ENCODE results near the gene GCKR. TPM values are rescaled to one million over a fixed set of nuclear protein-coding genes. Genes with fewer than 3 reads are reported as not detected.

Gene GCKR
- polyA plus RNA-seq, 1 donor: 2.9 TPM

GRCh38 chr2:27489498-27490397 lies 6.9 kb upstream of the GCKR start, which contains the start of gene IFT172:
TSS of gene IFT172 (minus strand) at chr2:27489743. CDS start at chr2:27489653, 90 bp downstream.
- WGBS (ENCODE audit: insufficient coverage, low lambda C conversion rate): 53% methylated on average over 3 of the region's 43 CpGs
- Histone ChIP-seq H3K27ac (ENCODE audit: low read length) (peak within 1 kb of the TSS; percentile 77), H3K4me1 (ENCODE audit: control insufficient read depth, insufficient read depth, low read length) (peaks cover 13% of the 10 kb centered on the region), H3K27me3 (ENCODE audit: control insufficient read depth, insufficient read depth, low read length) (peaks cover 14% of the 10 kb centered on the region), H3K9me3 (ENCODE audit: control insufficient read depth, low read depth, low read length) (no peaks in the 10 kb centered on the region), H3K4me3 (ENCODE audit: low read length) (peak within 1 kb of the TSS; percentile 57), H3K36me3 (ENCODE audit: control insufficient read depth, insufficient read depth, low read length) (no peaks in the 10 kb centered on the region)
- peak; percentile 100 for DNase-seq

- no peak for DNase-seq
- no peaks in the 10 kb centered on the region for H3K9me3 ChIP-seq (ENCODE audit: control insufficient read depth, low read depth, low read length)
- H3K36me3 ChIP-seq (ENCODE audit: control insufficient read depth, insufficient read depth, low read length): no peaks in the 10 kb centered on the region
- H3K4me1 ChIP-seq (ENCODE audit: control insufficient read depth, insufficient read depth, low read length): peaks cover 23% of the 10 kb centered on the region
- peaks cover 31% of the 10 kb centered on the region for H3K27me3 ChIP-seq (ENCODE audit: control insufficient read depth, insufficient read depth, low read length)
- no peak overlapping the region for H3K27ac ChIP-seq (ENCODE audit: low read length)
- 100% methylated on average over 1 of the region's 4 CpGs for WGBS (ENCODE audit: insufficient coverage, low lambda C conversion rate)
- no peak overlapping the region for H3K4me3 ChIP-seq (ENCODE audit: low read length)
Observed at GRCh38 chr2:27492557-27492956, 4.1 kb upstream of the GCKR start.

GRCh38 chr2:27493948-27494283 lies 2.7 kb upstream of the GCKR start:
- H3K4me1 ChIP-seq (ENCODE audit: control insufficient read depth, insufficient read depth, low read length): peaks cover 21% of the 10 kb centered on the region
- H3K27ac ChIP-seq (ENCODE audit: low read length): no peak overlapping the region
- no peaks in the 10 kb centered on the region for H3K9me3 ChIP-seq (ENCODE audit: control insufficient read depth, low read depth, low read length)
- H3K4me3 ChIP-seq (ENCODE audit: low read length): no peak overlapping the region
- WGBS (ENCODE audit: insufficient coverage, low lambda C conversion rate): no CpG with 5 or more reads among the region's 13 CpGs
- H3K27me3 ChIP-seq (ENCODE audit: control insufficient read depth, insufficient read depth, low read length): peaks cover 34% of the 10 kb centered on the region
- H3K36me3 ChIP-seq (ENCODE audit: control insufficient read depth, insufficient read depth, low read length): no peaks in the 10 kb centered on the region
- DNase-seq: no peak

- Histone ChIP-seq H3K27me3 (ENCODE audit: control insufficient read depth, insufficient read depth, low read length) (peaks cover 39% of the 10 kb centered on the region), H3K36me3 (ENCODE audit: control insufficient read depth, insufficient read depth, low read length) (no peaks in the 10 kb centered on the region), H3K27ac (ENCODE audit: low read length) (no peak overlapping the region), H3K4me1 (ENCODE audit: control insufficient read depth, insufficient read depth, low read length) (peaks cover 16% of the 10 kb centered on the region), H3K9me3 (ENCODE audit: control insufficient read depth, low read depth, low read length) (no peaks in the 10 kb centered on the region), H3K4me3 (ENCODE audit: low read length) (peak overlapping the region; percentile 19)
- WGBS (ENCODE audit: insufficient coverage, low lambda C conversion rate): no CpG with 5 or more reads among the region's 35 CpGs
- peak in 1 of 2 donors; percentile 20 for DNase-seq
Observed at GRCh38 chr2:27494284-27494943, 2.2 kb upstream of the GCKR start.

- H3K4me1 ChIP-seq (ENCODE audit: control insufficient read depth, insufficient read depth, low read length): peaks cover 15% of the 10 kb centered on the region
- no peaks in the 10 kb centered on the region for H3K9me3 ChIP-seq (ENCODE audit: control insufficient read depth, low read depth, low read length)
- peak in 1 of 2 donors; percentile 35 for DNase-seq
- WGBS (ENCODE audit: insufficient coverage, low lambda C conversion rate): no CpG with 5 or more reads among the region's 70 CpGs
- peak within 1 kb of the TSS; percentile 55 for H3K4me3 ChIP-seq (ENCODE audit: low read length)
- peaks cover 39% of the 10 kb centered on the region for H3K27me3 ChIP-seq (ENCODE audit: control insufficient read depth, insufficient read depth, low read length)
- H3K27ac ChIP-seq (ENCODE audit: low read length): no peak within 1 kb of the TSS
- no peaks in the 10 kb centered on the region for H3K36me3 ChIP-seq (ENCODE audit: control insufficient read depth, insufficient read depth, low read length)
Observed at GRCh38 chr2:27494944-27495554, 1.6 kb upstream of the GCKR start, which contains the start of gene FNDC4. TSS of gene FNDC4 (minus strand) at chr2:27495200. CDS start at chr2:27494679, 521 bp downstream.

- no peak for DNase-seq
- WGBS (ENCODE audit: insufficient coverage, low lambda C conversion rate): 67% methylated on average over 2 of the region's 4 CpGs
- Histone ChIP-seq H3K36me3 (ENCODE audit: control insufficient read depth, insufficient read depth, low read length) (no peaks in the 10 kb centered on the region), H3K27ac (ENCODE audit: low read length) (peak overlapping the region; percentile 16), H3K27me3 (ENCODE audit: control insufficient read depth, insufficient read depth, low read length) (peaks cover 39% of the 10 kb centered on the region), H3K4me3 (ENCODE audit: low read length) (no peak overlapping the region), H3K4me1 (ENCODE audit: control insufficient read depth, insufficient read depth, low read length) (peaks cover 12% of the 10 kb centered on the region), H3K9me3 (ENCODE audit: control insufficient read depth, low read depth, low read length) (no peaks in the 10 kb centered on the region)
Observed at GRCh38 chr2:27495840-27496356, 741 bp upstream of the GCKR start.

GRCh38 chr2:27497288-27497627 lies 619 bp downstream of the GCKR start:
- Histone ChIP-seq H3K27ac (ENCODE audit: low read length) (no peak overlapping the region), H3K4me1 (ENCODE audit: control insufficient read depth, insufficient read depth, low read length) (peaks cover 12% of the 10 kb centered on the region), H3K9me3 (ENCODE audit: control insufficient read depth, low read depth, low read length) (no peaks in the 10 kb centered on the region), H3K27me3 (ENCODE audit: control insufficient read depth, insufficient read depth, low read length) (peaks cover 41% of the 10 kb centered on the region), H3K36me3 (ENCODE audit: control insufficient read depth, insufficient read depth, low read length) (no peaks in the 10 kb centered on the region), H3K4me3 (ENCODE audit: low read length) (no peak overlapping the region)
- 68% methylated on average over 3 of the region's 4 CpGs for WGBS (ENCODE audit: insufficient coverage, low lambda C conversion rate)
- DNase-seq: no peak

- 90% methylated on average over 2 of the region's 3 CpGs for WGBS (ENCODE audit: insufficient coverage, low lambda C conversion rate)
- no peak overlapping the region for H3K4me3 ChIP-seq (ENCODE audit: low read length)
- no peaks in the 10 kb centered on the region for H3K9me3 ChIP-seq (ENCODE audit: control insufficient read depth, low read depth, low read length)
- no peak for DNase-seq
- peaks cover 34% of the 10 kb centered on the region for H3K27me3 ChIP-seq (ENCODE audit: control insufficient read depth, insufficient read depth, low read length)
- no peaks in the 10 kb centered on the region for H3K36me3 ChIP-seq (ENCODE audit: control insufficient read depth, insufficient read depth, low read length)
- H3K27ac ChIP-seq (ENCODE audit: low read length): no peak overlapping the region
- H3K4me1 ChIP-seq (ENCODE audit: control insufficient read depth, insufficient read depth, low read length): peaks cover 12% of the 10 kb centered on the region
Observed at GRCh38 chr2:27498975-27499374, 2.3 kb downstream of the GCKR start.

GRCh38 chr2:27501042-27501441 lies 4.4 kb downstream of the GCKR start:
- Histone ChIP-seq H3K27me3 (ENCODE audit: control insufficient read depth, insufficient read depth, low read length) (peaks cover 17% of the 10 kb centered on the region), H3K36me3 (ENCODE audit: control insufficient read depth, insufficient read depth, low read length) (no peaks in the 10 kb centered on the region), H3K27ac (ENCODE audit: low read length) (no peak overlapping the region), H3K4me3 (ENCODE audit: low read length) (no peak overlapping the region), H3K9me3 (ENCODE audit: control insufficient read depth, low read depth, low read length) (no peaks in the 10 kb centered on the region), H3K4me1 (ENCODE audit: control insufficient read depth, insufficient read depth, low read length) (peaks cover 9% of the 10 kb centered on the region)
- DNase-seq: no peak

- no peaks in the 10 kb centered on the region for H3K9me3 ChIP-seq (ENCODE audit: control insufficient read depth, low read depth, low read length)
- no peaks in the 10 kb centered on the region for H3K36me3 ChIP-seq (ENCODE audit: control insufficient read depth, insufficient read depth, low read length)
- no peak for DNase-seq
- no peak overlapping the region for H3K27ac ChIP-seq (ENCODE audit: low read length)
- 80% methylated on average over 2 of the region's 4 CpGs for WGBS (ENCODE audit: insufficient coverage, low lambda C conversion rate)
- no peak overlapping the region for H3K4me3 ChIP-seq (ENCODE audit: low read length)
- H3K4me1 ChIP-seq (ENCODE audit: control insufficient read depth, insufficient read depth, low read length): peaks cover 1% of the 10 kb centered on the region
- peaks cover 13% of the 10 kb centered on the region for H3K27me3 ChIP-seq (ENCODE audit: control insufficient read depth, insufficient read depth, low read length)
Observed at GRCh38 chr2:27502142-27502541, 5.5 kb downstream of the GCKR start.
